GM12801 (cell line): ENCODE results near the gene C1R.

ENCODE experiments used
- CTCF ChIP-seq: IDR thresholded peaks from one replicate; pipeline ENCODE4 v1.5.1; 2011; ENCODE audit warnings: control low read depth; ENCODE audit not compliant: insufficient read length; ENCODE audit errors: extremely low read depth

C1R gene

GRCh38 chr12:7069386-7069785, 22.9 kb downstream of the C1R start:
- no peak for TF ChIP-seq CTCF

GRCh38 chr12:7068994-7069346, 23.3 kb downstream of the C1R start:
- no peak for TF ChIP-seq CTCF

GRCh38 chr12:7068240-7068993, 23.8 kb downstream of the C1R start:
- TF ChIP-seq CTCF = no peak

- TF ChIP-seq CTCF = no peak
Observed at GRCh38 chr12:7067096-7067495, 25.1 kb downstream of the C1R start.

GRCh38 chr12:7066596-7066995, 25.6 kb downstream of the C1R start:
- TF ChIP-seq CTCF = no peak

- TF ChIP-seq CTCF = no peak
Observed at GRCh38 chr12:7065073-7065623, 27.1 kb downstream of the C1R start.

GRCh38 chr12:7064516-7064915, 27.7 kb downstream of the C1R start:
- TF ChIP-seq CTCF = no peak
